ENCODE data around the gene AUTS2.

AUTS2 gene

GRCh38 chr7:70630818-70631457, 1032.7 kb downstream of the AUTS2 start (continued):
- TF ChIP-seq ZNF148 (tag by site-specific recombination; IDR thresholded peaks at IDR 0.05; ENCODE audit: borderline replicate concordance) (no peak), ZNF248 (tag by site-specific recombination; IDR thresholded peaks at IDR 0.05) (no peak), IKZF3 (tag by site-specific recombination; IDR thresholded peaks at IDR 0.05) (no peak), KLF1 (tag by site-specific recombination; IDR thresholded peaks at IDR 0.05) (no peak), ZSCAN30 (tag by site-specific recombination; IDR thresholded peaks at IDR 0.05) (peak; percentile 84; the same call in 1 of the 2 replicates), ZNF335 (tag by site-specific recombination; conservative IDR thresholded peaks at IDR 0.05) (peak; percentile 40; the same call in 1 of the 2 replicates), ZBTB11 (tag by site-specific recombination; conservative IDR thresholded peaks at IDR 0.05; ENCODE audit: low read depth) (no peak), ZNF140 (tag by site-specific recombination; IDR thresholded peaks at IDR 0.05) (no peak), ZSCAN23 (tag by site-specific recombination; IDR thresholded peaks at IDR 0.05) (no peak), ZNF610 (tag by site-specific recombination; IDR thresholded peaks at IDR 0.05; ENCODE audit: borderline replicate concordance) (no peak), ZBTB20 (tag by site-specific recombination; IDR thresholded peaks at IDR 0.05) (0 out of 2 replicates have a peak, but pooled peaks have one; percentile 28), PRDM4 (tag by site-specific recombination; IDR thresholded peaks at IDR 0.05) (0 out of 2 replicates have a peak, but pooled peaks have one; percentile 17), ZNF133 (tag by site-specific recombination; IDR thresholded peaks at IDR 0.05) (no peak)

GRCh38 chr7:70631718-70632117, 1033.4 kb downstream of the AUTS2 start:
- no peaks in the 10 kb centered on the region for H3K9me3 ChIP-seq (ENCODE audit: control insufficient read depth, insufficient read depth, low read depth, low read length)
- no peaks in the 10 kb centered on the region for H3K36me3 ChIP-seq (ENCODE audit: control insufficient read depth in 2 of 2, insufficient read depth in 1 of 2, low read length in 2 of 2)
- ChIA-PET CTCF (no interaction called here), POLR2A (no interaction called here)
- H3K4me1 ChIP-seq (ENCODE audit: control insufficient read depth, insufficient read depth, low read length), result no peaks in the 10 kb centered on the region
- no peak overlapping the region for H3K27ac ChIP-seq (ENCODE audit: extremely low read depth, low read depth, low read length)
- no peak overlapping the region for H3K4me3 ChIP-seq (ENCODE audit: low read depth, low read length)
- no peak for TF ChIP-seq ZNF843 (tag by site-specific recombination; IDR thresholded peaks at IDR 0.05)
- TF ChIP-seq ZNF18 (tag by site-specific recombination; IDR thresholded peaks at IDR 0.05), result peak; percentile 68; the same call in 1 of the 2 replicates
- TF ChIP-seq OSR2 (tag by site-specific recombination; IDR thresholded peaks at IDR 0.05), result no peak
- TF ChIP-seq ZNF521 (tag by site-specific recombination; IDR thresholded peaks at IDR 0.05), result no peak
- TF ChIP-seq ZNF488 (tag by site-specific recombination; IDR thresholded peaks at IDR 0.05), result no peak
- TF ChIP-seq ZNF664 (tag by site-specific recombination; IDR thresholded peaks at IDR 0.05), result no peak
- no peak for TF ChIP-seq ZNF214 (tag by site-specific recombination; IDR thresholded peaks at IDR 0.05; ENCODE audit: borderline replicate concordance)
- TF ChIP-seq ZNF19 (tag by site-specific recombination; IDR thresholded peaks at IDR 0.05; ENCODE audit: low read depth), result no peak
- no peak for TF ChIP-seq ZNF416 (tag by site-specific recombination; IDR thresholded peaks at IDR 0.05)
- no peak for TF ChIP-seq PBX3 (CRISPR knock-in tag; IDR thresholded peaks at IDR 0.05)
- TF ChIP-seq ZIC2 (tag by site-specific recombination; IDR thresholded peaks at IDR 0.05), result peak; percentile 97
